Heart left ventricle (tissue), 16 donors: ENCODE data around the gene MYH10. TPM values are rescaled to one million over a fixed set of nuclear protein-coding genes. Genes with fewer than 3 reads are reported as not detected.

ENCODE experiments used
- ATAC-seq, 4 donors: fragments of 200-7000 bp; cut with Tn5 transposase; one replicate each; pipeline ENCODE4 v1.9.1; 2020 to 2022; ENCODE audit warnings: moderate library complexity in 4 of 4, mild to moderate bottlenecking in 3 of 4, moderate number of reproducible peaks in 1 of 4
- DNase-seq, 5 donors: peaks; one replicate each; pipeline ENCODE4 v3.0.0-alpha.2; 2020
- H3K27ac ChIP-seq, 12 donors: fragments of 200-600 bp; sonication (generic) in 4 of 12; one replicate each; pipeline versions ENCODE4 v1.5.0 to v1.8.0; 2016 to 2022; ENCODE audit warnings: mild to moderate bottlenecking in 2 of 12
- H3K27me3 ChIP-seq, 9 donors: fragments of 200-600 bp; sonication (generic) in 2 of 9; one replicate each; pipeline versions ENCODE4 v1.5.1 to v1.8.0; 2016 to 2022; ENCODE audit warnings: mild to moderate bottlenecking in 3 of 9
- H3K36me3 ChIP-seq, 9 donors: fragments of 200-600 bp; sonication (generic) in 2 of 9; one replicate each; pipeline versions ENCODE4 v1.5.0 to v1.8.0; 2018 to 2022; ENCODE audit warnings: mild to moderate bottlenecking in 2 of 9
- H3K4me1 ChIP-seq, 12 donors: fragments of 200-600 bp; sonication (generic) in 4 of 12; one replicate each; pipeline versions ENCODE4 v1.5.0 to v1.8.0; 2016 to 2022; ENCODE audit warnings: mild to moderate bottlenecking in 3 of 12
- H3K4me3 ChIP-seq, 12 donors: fragments of 200-600 bp; sonication (generic) in 4 of 12; one replicate each; pipeline versions ENCODE4 v1.5.0 to v1.8.0; 2017 to 2022; ENCODE audit warnings: mild to moderate bottlenecking in 9 of 12, moderate library complexity in 4 of 12
- H3K9me3 ChIP-seq, 12 donors: fragments of 200-600 bp; sonication (generic) in 4 of 12; one replicate each; pipeline versions ENCODE4 v1.5.0 to v1.8.0; 2016 to 2022; ENCODE audit warnings: mild to moderate bottlenecking in 1 of 12
- CTCF ChIP-seq, 12 donors: fragments of 200-600 bp; sonication (generic) in 4 of 12; IDR thresholded peaks; one replicate each; pipeline versions ENCODE4 v1.5.0 to v1.8.0; 2018 to 2022; ENCODE audit warnings: antibody characterized with exemption in 12 of 12, mild to moderate bottlenecking in 5 of 12
- POLR2A ChIP-seq, 2 donors: fragments of 450-650 bp; IDR thresholded peaks; one replicate each; pipeline ENCODE4 v1.6.1; 2017; ENCODE audit warnings: antibody characterized with exemption in 2 of 2, mild to moderate bottlenecking in 2 of 2, moderate library complexity in 2 of 2
- WGBS, 4 donors: extraction: QIAGEN DNeasy Blood & Tissue Kit in 2 of 4; methylation state at CpG; one replicate each; pipeline versions ENCODE4 v1.1.5 to v1.1.7; 2013 to 2018; 5-methylcytosine and 5-hydroxymethylcytosine counted together
- intact Hi-C, 10 donors: fragments of 100-400 bp; cut with DNase I; formaldehyde crosslinking; loops; one replicate each; pipeline versions ENCODE4 v1.11.1 to v1.14.2; 2022
- polyA plus RNA-seq, 2 donors: library from polyadenylated mRNA; stranded (reverse); fragments of 200-250 nt; gene quantifications; one replicate each; pipeline ENCODE4 v1.2.3, GENCODE V29; 2013
- total RNA-seq, 9 donors: library from RNA; depleted of rRNA in 2 of 9; stranded (reverse); fragments of >200 nt in 2 of 9; fragmentation: NEBNext Ultra II Directional in 3 of 9; extraction: Animal tissue kit (Norgen Biotek cat#: 25700) in 3 of 9; gene quantifications; one replicate each; pipeline versions ENCODE4 v1.1.0 to v1.2.4, GENCODE V29; 2016 to 2023
- donor health status: ischemic (EF 13 %, LVEDD 7.1; RV severe dilation, severe dysfunction).
- donor health status: healthy with polysubstance abuse.
- donor health status: DM: no; HTN: yes; CAD: no.
- donor health status: DM: no; HTN: no; CAD: no.
- donor health status: ischemic (EF 25% LVEDD 6.9; RV normal size, moderate dysfunction).
- donor health status: ischemic (EF 25% LVEDD 5.7; RV mildly dilated, moderate dysfunction).
- donor health status: healthy.
- donor health status: DM: yes; HTN: yes; CAD: no.
- donor health status: ischemic (EF 35%, LVEDD 5.7; RV mildly dilated, moderate dysfunction).
- donor health status: nonischemic (EF 11% LVEDD 7.7; RV severe dilation, severe dysfunction).
- donor health status: DM: yes; HTN: yes; CAD: no.
- donor health status: PGD.
- donor health status: ischemic (EF 29% LVEDD 5.4; RV normal size, mild dysfunction).
- donor health status: nonischemic (EF 23%, LVEDD 6.1; RV moderate dilation, normal function).

The MYH10 gene
- total and polyA plus RNA-seq, 11 donors: 10.6 to 62.1 (median 35.2) TPM

GRCh38 chr17:8482546-8482945, 148.0 kb downstream of the MYH10 start:
- 77 to 95% (median 82%) methylated on average over 5 of the region's 5 CpGs for WGBS, 4 donors
- intact Hi-C loops: no loop called here
- Histone ChIP-seq H3K9me3 (peaks cover 0 to 17% (median 0%) of the 10 kb centered on the region in 12 donors), H3K4me1 (peaks cover 0 to 16% (median 9%) of the 10 kb centered on the region in 12 donors), H3K27ac (no peak overlapping the region), H3K36me3 (peaks cover 2 to 100% (median 76%) of the 10 kb centered on the region in 9 donors), H3K27me3 (no peaks in the 10 kb centered on the region), H3K4me3 (no peak overlapping the region)
- DNase-seq (no peak), ATAC-seq (no peak)
- TF ChIP-seq CTCF (IDR thresholded peaks at IDR 0.05) (no peak), POLR2A (IDR thresholded peaks at IDR 0.05) (no peak)

GRCh38 chr17:8481703-8482102, 148.8 kb downstream of the MYH10 start:
- Histone ChIP-seq H3K27ac (no peak overlapping the region), H3K4me1 (peaks cover 0 to 16% (median 9%) of the 10 kb centered on the region in 12 donors), H3K9me3 (peaks cover 0 to 17% (median 0%) of the 10 kb centered on the region in 12 donors), H3K4me3 (no peak overlapping the region), H3K36me3 (peaks cover 2 to 100% (median 76%) of the 10 kb centered on the region in 9 donors), H3K27me3 (no peaks in the 10 kb centered on the region)
- 94 to 100% (median 95%) methylated on average over 1 to 5 of the region's 5 CpGs for WGBS, 4 donors
- intact Hi-C loops: no loop called here
- DNase-seq (no peak), ATAC-seq (no peak)
- TF ChIP-seq POLR2A (IDR thresholded peaks at IDR 0.05) (no peak), CTCF (IDR thresholded peaks at IDR 0.05) (no peak)

GRCh38 chr17:8481089-8481488, 149.4 kb downstream of the MYH10 start:
- intact Hi-C loops: no loop called here
- WGBS, 4 donors: 91 to 94% (median 94%) methylated on average over 18 to 22 of the region's 22 CpGs

More at GRCh38 chr17:8481089-8481488, 149.4 kb downstream of the MYH10 start:
- peaks cover 0 to 16% (median 9%) of the 10 kb centered on the region in 12 donors for H3K4me1 ChIP-seq
- TF ChIP-seq POLR2A (IDR thresholded peaks at IDR 0.05) (no peak), CTCF (IDR thresholded peaks at IDR 0.05) (no peak)
- H3K36me3 ChIP-seq: peaks cover 2 to 100% (median 79%) of the 10 kb centered on the region in 9 donors
- ATAC-seq: no peak
- H3K4me3 ChIP-seq: no peak overlapping the region
- no peaks in the 10 kb centered on the region for H3K27me3 ChIP-seq
- H3K9me3 ChIP-seq: peaks cover 0 to 17% (median 0%) of the 10 kb centered on the region in 12 donors
- H3K27ac ChIP-seq: no peak overlapping the region
- DNase-seq: no peak
